Measurements from ENCODE around the gene TBC1D2B.

TBC1D2B gene

DNA sequence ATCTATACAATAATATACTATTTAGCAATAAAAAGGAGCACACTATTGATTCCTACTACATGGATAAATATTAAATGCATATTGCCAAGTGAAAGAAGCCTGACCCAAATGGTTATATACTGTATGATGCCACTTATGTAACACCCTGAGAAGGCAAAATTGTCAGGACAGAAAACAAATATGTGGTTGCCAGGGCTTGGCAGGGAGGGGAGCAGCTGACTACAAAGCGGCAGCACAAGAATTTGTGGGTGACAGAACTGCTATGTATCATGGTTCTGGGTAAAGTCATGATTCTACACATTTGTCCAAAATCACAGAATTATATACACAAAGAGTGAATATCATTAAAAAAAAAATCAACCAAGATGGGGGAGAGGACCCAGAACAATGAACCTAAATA lies 22.5 kb downstream of the TBC1D2B start:
- DNase-seq (ENCODE audit: low read depth in 1 of 2, low spot score in 1 of 2): no peak
- H3K27ac ChIP-seq (replicated peaks): peak overlapping the region; percentile 86
- TF ChIP-seq CTCF (IDR thresholded peaks at IDR 0.05; ENCODE audit: insufficient read depth, low read length) (no peak), POLR2AphosphoS5 (IDR thresholded peaks at IDR 0.05; ENCODE audit: low read depth) (no peak), GABPA (IDR thresholded peaks at IDR 0.05; ENCODE audit: low read depth) (no peak), SPI1 (IDR thresholded peaks at IDR 0.05; ENCODE audit: borderline replicate concordance, low read depth) (no peak)
- TF ChIP-seq, protein P1, sequence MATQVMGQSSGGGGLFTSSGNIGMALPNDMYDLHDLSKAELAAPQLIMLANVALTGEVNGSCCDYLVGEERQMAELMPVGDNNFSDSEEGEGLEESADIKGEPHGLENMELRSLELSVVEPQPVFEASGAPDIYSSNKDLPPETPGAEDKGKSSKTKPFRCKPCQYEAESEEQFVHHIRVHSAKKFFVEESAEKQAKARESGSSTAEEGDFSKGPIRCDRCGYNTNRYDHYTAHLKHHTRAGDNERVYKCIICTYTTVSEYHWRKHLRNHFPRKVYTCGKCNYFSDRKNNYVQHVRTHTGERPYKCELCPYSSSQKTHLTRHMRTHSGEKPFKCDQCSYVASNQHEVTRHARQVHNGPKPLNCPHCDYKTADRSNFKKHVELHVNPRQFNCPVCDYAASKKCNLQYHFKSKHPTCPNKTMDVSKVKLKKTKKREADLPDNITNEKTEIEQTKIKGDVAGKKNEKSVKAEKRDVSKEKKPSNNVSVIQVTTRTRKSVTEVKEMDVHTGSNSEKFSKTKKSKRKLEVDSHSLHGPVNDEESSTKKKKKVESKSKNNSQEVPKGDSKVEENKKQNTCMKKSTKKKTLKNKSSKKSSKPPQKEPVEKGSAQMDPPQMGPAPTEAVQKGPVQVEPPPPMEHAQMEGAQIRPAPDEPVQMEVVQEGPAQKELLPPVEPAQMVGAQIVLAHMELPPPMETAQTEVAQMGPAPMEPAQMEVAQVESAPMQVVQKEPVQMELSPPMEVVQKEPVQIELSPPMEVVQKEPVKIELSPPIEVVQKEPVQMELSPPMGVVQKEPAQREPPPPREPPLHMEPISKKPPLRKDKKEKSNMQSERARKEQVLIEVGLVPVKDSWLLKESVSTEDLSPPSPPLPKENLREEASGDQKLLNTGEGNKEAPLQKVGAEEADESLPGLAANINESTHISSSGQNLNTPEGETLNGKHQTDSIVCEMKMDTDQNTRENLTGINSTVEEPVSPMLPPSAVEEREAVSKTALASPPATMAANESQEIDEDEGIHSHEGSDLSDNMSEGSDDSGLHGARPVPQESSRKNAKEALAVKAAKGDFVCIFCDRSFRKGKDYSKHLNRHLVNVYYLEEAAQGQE (IDR thresholded peaks at IDR 0.05; ENCODE audit: insufficient replicate concordance, low read depth): no peak

DNA sequence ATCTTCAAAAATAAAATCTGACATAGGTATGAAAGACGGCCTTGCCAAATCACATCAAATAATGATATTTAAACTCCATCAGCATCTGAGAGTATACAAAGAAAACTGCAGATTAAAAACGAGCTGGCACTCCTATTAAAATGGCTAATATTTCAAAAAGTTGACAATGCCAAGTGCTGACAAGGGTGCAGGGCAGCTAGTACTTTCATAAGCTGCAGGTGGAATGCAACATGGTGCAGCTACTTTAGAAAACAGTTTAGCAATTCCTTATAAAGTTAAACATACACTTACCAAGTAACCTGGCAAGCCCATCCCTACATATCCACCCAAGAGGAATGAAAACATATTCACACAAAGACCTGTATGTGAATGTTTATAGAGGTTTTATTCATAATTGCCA lies 23.0 kb downstream of the TBC1D2B start:
- Histone ChIP-seq H3K4me3 (replicated peaks; ENCODE audit: insufficient read depth, low read length) (no peak overlapping the region), H3K27ac (replicated peaks) (peak overlapping the region; percentile 86), H3K27me3 (ENCODE audit: insufficient read depth, poor library complexity, severe bottlenecking) (no peaks in the 10 kb centered on the region)
- DNase-seq (ENCODE audit: low read depth in 1 of 2, low spot score in 1 of 2): no peak
- TF ChIP-seq POLR2AphosphoS5 (IDR thresholded peaks at IDR 0.05; ENCODE audit: low read depth) (no peak), GABPA (IDR thresholded peaks at IDR 0.05; ENCODE audit: low read depth) (no peak), SPI1 (IDR thresholded peaks at IDR 0.05; ENCODE audit: borderline replicate concordance, low read depth) (no peak), CTCF (IDR thresholded peaks at IDR 0.05; ENCODE audit: insufficient read depth, low read length) (no peak)
- TF ChIP-seq, protein P1 (IDR thresholded peaks at IDR 0.05; ENCODE audit: insufficient replicate concordance, low read depth): no peak

More for the DNA sequence above, 22.5 kb downstream of the TBC1D2B start:
- Histone ChIP-seq H3K4me3 (replicated peaks; ENCODE audit: insufficient read depth, low read length) (no peak overlapping the region), H3K27me3 (ENCODE audit: insufficient read depth, poor library complexity, severe bottlenecking) (no peaks in the 10 kb centered on the region)

- peak overlapping the region; percentile 86 for H3K27ac ChIP-seq (replicated peaks)
- DNase-seq (ENCODE audit: low read depth in 1 of 2, low spot score in 1 of 2): no peak
- H3K4me3 ChIP-seq (replicated peaks; ENCODE audit: insufficient read depth, low read length): no peak overlapping the region
- no peaks in the 10 kb centered on the region for H3K27me3 ChIP-seq (ENCODE audit: insufficient read depth, poor library complexity, severe bottlenecking)
- TF ChIP-seq CTCF (IDR thresholded peaks at IDR 0.05; ENCODE audit: insufficient read depth, low read length) (no peak), SPI1 (IDR thresholded peaks at IDR 0.05; ENCODE audit: borderline replicate concordance, low read depth) (no peak), POLR2AphosphoS5 (IDR thresholded peaks at IDR 0.05; ENCODE audit: low read depth) (no peak), GABPA (IDR thresholded peaks at IDR 0.05; ENCODE audit: low read depth) (no peak)
- TF ChIP-seq, protein P1 (IDR thresholded peaks at IDR 0.05; ENCODE audit: insufficient replicate concordance, low read depth): no peak
These were observed 25.0 kb downstream of the TBC1D2B start for GRCh38 chr15:78052545-78052944.

Data from HL-60 (cell line).